Measurements from ENCODE around the gene NDUFS4.

DNA sequence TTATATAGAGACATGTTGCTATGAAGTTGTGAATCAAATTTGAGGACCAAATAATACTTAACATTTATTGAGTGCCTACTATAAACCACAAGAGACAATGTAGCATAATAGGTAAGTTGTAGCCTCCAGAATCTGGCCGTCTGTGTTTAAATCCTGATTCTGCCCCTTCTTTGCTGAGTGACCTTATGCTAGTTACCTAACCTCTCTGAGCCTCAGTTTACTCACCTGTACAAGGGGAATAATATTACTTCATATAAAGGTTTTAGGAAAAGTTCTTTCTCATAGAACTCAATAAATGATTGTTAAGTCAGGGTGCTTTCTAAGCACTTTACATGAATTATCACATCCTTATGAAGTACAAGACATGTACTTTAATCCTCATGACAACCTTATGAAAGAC is 120.6 kb downstream of the NDUFS4 start:
- TF ChIP-seq, protein P1, sequence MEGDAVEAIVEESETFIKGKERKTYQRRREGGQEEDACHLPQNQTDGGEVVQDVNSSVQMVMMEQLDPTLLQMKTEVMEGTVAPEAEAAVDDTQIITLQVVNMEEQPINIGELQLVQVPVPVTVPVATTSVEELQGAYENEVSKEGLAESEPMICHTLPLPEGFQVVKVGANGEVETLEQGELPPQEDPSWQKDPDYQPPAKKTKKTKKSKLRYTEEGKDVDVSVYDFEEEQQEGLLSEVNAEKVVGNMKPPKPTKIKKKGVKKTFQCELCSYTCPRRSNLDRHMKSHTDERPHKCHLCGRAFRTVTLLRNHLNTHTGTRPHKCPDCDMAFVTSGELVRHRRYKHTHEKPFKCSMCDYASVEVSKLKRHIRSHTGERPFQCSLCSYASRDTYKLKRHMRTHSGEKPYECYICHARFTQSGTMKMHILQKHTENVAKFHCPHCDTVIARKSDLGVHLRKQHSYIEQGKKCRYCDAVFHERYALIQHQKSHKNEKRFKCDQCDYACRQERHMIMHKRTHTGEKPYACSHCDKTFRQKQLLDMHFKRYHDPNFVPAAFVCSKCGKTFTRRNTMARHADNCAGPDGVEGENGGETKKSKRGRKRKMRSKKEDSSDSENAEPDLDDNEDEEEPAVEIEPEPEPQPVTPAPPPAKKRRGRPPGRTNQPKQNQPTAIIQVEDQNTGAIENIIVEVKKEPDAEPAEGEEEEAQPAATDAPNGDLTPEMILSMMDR (IDR thresholded peaks at IDR 0.05), result no peak
- TF ChIP-seq POLR2AphosphoS5 (IDR thresholded peaks at IDR 0.05) (no peak), EP300 (IDR thresholded peaks at IDR 0.05) (no peak), POLR2A (IDR thresholded peaks at IDR 0.05; ENCODE audit: low read depth) (no peak)

All from esophagus muscularis mucosa (tissue), 4 donors.